GM12864 (cell line): ENCODE results near the gene WDR45B.

Experiments
- DNase-seq: peaks from one replicate; pipeline ENCODE4 v3.0.0-alpha.2; 2011; ENCODE audit warnings: low read depth
- H3K4me3 ChIP-seq: 2 replicates; pipeline ENCODE4 v1.5.1; 2011; ENCODE audit warnings: mild to moderate bottlenecking, low read depth, low read length, control low read depth
- CTCF ChIP-seq: IDR thresholded peaks from 2 replicates; pipeline ENCODE4 v1.5.1; 2011; ENCODE audit warnings: low read depth, mild to moderate bottlenecking, moderate library complexity, low read length, control low read depth, inconsistent platforms; ENCODE audit errors: missing control alignments

The WDR45B gene

GRCh38 chr17:82569621-82570020, 78.6 kb downstream of the WDR45B start:
- DNase-seq: no peak
- H3K4me3 ChIP-seq: no peak overlapping the region
- no peak for TF ChIP-seq CTCF

- no peak for DNase-seq
- no peak for TF ChIP-seq CTCF
- no peak overlapping the region for H3K4me3 ChIP-seq
Measured at GRCh38 chr17:82568997-82569393, 79.2 kb downstream of the WDR45B start.

GRCh38 chr17:82567286-82567685, 81.0 kb downstream of the WDR45B start:
- DNase-seq: no peak
- no peak overlapping the region for H3K4me3 ChIP-seq
- no peak for TF ChIP-seq CTCF

GRCh38 chr17:82566129-82566960, 81.9 kb downstream of the WDR45B start:
- no peak for TF ChIP-seq CTCF
- no peak overlapping the region for H3K4me3 ChIP-seq
- no peak for DNase-seq

GRCh38 chr17:82565551-82565950, 82.7 kb downstream of the WDR45B start:
- no peak for TF ChIP-seq CTCF
- DNase-seq: no peak

More at GRCh38 chr17:82565551-82565950, 82.7 kb downstream of the WDR45B start:
- H3K4me3 ChIP-seq: no peak overlapping the region
